Upper lobe of left lung (tissue), 4 donors: ENCODE results near the gene KRTAP10-5.

ENCODE experiments used
- POLR2A ChIP-seq, 4 donors: fragments of 450-650 bp; IDR thresholded peaks; one replicate each; pipeline ENCODE4 v1.5.1; 2016 to 2017; ENCODE audit warnings: antibody characterized with exemption in 4 of 4, mild to moderate bottlenecking in 2 of 4
- TF ChIP-seq, protein P1 (sequence below), 6 experiments: fragments of 450-650 bp in 4 of 6; fragments of 200-600 bp in 2 of 6; sonication (generic) in 2 of 6; IDR thresholded peaks; one replicate each; pipeline ENCODE4 v1.5.1; 2016 to 2019; ENCODE audit warnings: antibody characterized with exemption in 6 of 6

DNA sequence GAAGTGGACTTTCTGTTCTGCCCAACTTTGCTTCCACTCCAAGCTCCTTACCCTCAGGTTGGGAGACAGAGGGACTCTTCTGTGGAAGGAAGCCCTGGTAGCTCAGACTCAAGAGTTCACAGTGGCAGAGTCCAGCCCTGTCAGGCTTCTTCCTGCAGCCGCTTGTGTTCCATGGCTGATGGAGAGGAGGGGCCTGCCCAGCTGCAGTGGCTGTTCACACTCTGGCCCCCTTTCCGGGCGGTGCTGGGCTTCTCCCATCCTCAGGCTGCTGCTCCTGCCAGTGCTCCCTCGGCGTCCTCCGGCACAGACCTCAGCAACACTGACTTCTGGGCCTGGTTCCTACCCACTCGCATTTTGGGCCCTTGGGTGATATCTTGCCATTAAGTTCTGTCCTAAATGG is 44.4 kb downstream of the KRTAP10-5 start:
- TF ChIP-seq, protein P1, sequence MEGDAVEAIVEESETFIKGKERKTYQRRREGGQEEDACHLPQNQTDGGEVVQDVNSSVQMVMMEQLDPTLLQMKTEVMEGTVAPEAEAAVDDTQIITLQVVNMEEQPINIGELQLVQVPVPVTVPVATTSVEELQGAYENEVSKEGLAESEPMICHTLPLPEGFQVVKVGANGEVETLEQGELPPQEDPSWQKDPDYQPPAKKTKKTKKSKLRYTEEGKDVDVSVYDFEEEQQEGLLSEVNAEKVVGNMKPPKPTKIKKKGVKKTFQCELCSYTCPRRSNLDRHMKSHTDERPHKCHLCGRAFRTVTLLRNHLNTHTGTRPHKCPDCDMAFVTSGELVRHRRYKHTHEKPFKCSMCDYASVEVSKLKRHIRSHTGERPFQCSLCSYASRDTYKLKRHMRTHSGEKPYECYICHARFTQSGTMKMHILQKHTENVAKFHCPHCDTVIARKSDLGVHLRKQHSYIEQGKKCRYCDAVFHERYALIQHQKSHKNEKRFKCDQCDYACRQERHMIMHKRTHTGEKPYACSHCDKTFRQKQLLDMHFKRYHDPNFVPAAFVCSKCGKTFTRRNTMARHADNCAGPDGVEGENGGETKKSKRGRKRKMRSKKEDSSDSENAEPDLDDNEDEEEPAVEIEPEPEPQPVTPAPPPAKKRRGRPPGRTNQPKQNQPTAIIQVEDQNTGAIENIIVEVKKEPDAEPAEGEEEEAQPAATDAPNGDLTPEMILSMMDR (IDR thresholded peaks at IDR 0.05), result no peak
- no peak for TF ChIP-seq POLR2A (IDR thresholded peaks at IDR 0.05)
